SK-N-SH (cell line): ENCODE data around the gene DNAJA1. TPM values are rescaled to one million over a fixed set of nuclear protein-coding genes. Genes with fewer than 3 reads are reported as not detected.

Source experiments
- CTCF ChIA-PET: fragments of 300-600, 350-600 bp; formaldehyde crosslinking; extraction: SDS; loops from one replicate; lab custom pipeline; 2021; lab: Yijun Ruan, JAX
- POLR2A ChIA-PET: fragments of 350-600 bp; sonication (Branson Sonifier 250); formaldehyde crosslinking; extraction: SDS; loops from one replicate; lab custom pipeline; 2020; ENCODE audit warnings: antibody characterized with exemption, inconsistent platforms; lab: Yijun Ruan, JAX
- DNase-seq: peaks from one replicate; pipeline ENCODE4 v3.0.0; 2012
- H2AFZ ChIP-seq: fragments of 200-600 bp; sonication (generic); 2 replicates; pipeline ENCODE4 v1.8.1; 2016; ENCODE audit warnings: antibody characterized with exemption, mild to moderate bottlenecking, low read depth
- H3F3A ChIP-seq: fragments of 200-600 bp; sonication (generic); replicated peaks from 2 replicates; pipeline ENCODE3; 2016; ENCODE audit warnings: antibody characterized with exemption, mild to moderate bottlenecking; ENCODE audit not compliant: insufficient read depth
- H3K27ac ChIP-seq, 2 experiments: fragments of 200-500 bp in 1 of 2; fragments of 200-600 bp in 1 of 2; sonication (Bioruptor generic) in 1 of 2; sonication (generic), shearing (Covaris generic) in 1 of 2; 2 replicates each; pipeline versions ENCODE4 v1.5.1 to v1.6.1; 2014 to 2016; ENCODE audit warnings: low read depth in 2 of 2, inconsistent platforms in 1 of 2, low read length in 1 of 2, mild to moderate bottlenecking in 1 of 2, mixed read lengths in 1 of 2
- H3K27me3 ChIP-seq: fragments of 200-600 bp; sonication (generic), shearing (Covaris generic); 2 replicates; pipeline ENCODE4 v1.6.1; 2016; ENCODE audit warnings: mixed run types; ENCODE audit not compliant: insufficient read depth
- H3K36me3 ChIP-seq, 2 experiments: fragments of 200-500 bp in 1 of 2; fragments of 200-600 bp in 1 of 2; sonication (Bioruptor generic) in 1 of 2; sonication (generic) in 1 of 2; replicated peaks in 1 of 2; 2 replicates each; pipeline versions ENCODE3 to v1.5.1; 2014 to 2016; ENCODE audit warnings: low read length in 1 of 2, mild to moderate bottlenecking in 1 of 2; ENCODE audit not compliant: insufficient read depth in 2 of 2, control insufficient read depth in 1 of 2
- H3K4me1 ChIP-seq, 2 experiments: fragments of 200-500 bp in 1 of 2; fragments of 200-600 bp in 1 of 2; sonication (Bioruptor generic) in 1 of 2; sonication (generic), shearing (Covaris generic) in 1 of 2; 2 replicates each; pipeline versions ENCODE4 v1.5.1 to v1.6.1; 2014 to 2016; ENCODE audit warnings: low read depth in 1 of 2, low read length in 1 of 2, mixed run types in 1 of 2; ENCODE audit not compliant: insufficient read depth in 2 of 2, control insufficient read depth in 1 of 2
- H3K4me2 ChIP-seq: fragments of 200-600 bp; sonication (generic), shearing (Covaris generic); 2 replicates; pipeline ENCODE4 v1.6.1; 2017; ENCODE audit warnings: mixed run types
- H3K4me3 ChIP-seq, 2 experiments: fragments of 200-500 bp in 1 of 2; fragments of 200-600 bp in 1 of 2; sonication (Bioruptor generic) in 1 of 2; sonication (generic), shearing (Covaris generic) in 1 of 2; 2 replicates each; pipeline versions ENCODE4 v1.5.1 to v1.8.1; 2014 to 2016; ENCODE audit warnings: low read depth in 2 of 2, inconsistent platforms in 1 of 2, low read length in 1 of 2, mild to moderate bottlenecking in 1 of 2, mixed read lengths in 1 of 2, moderate library complexity in 1 of 2
- H3K79me2 ChIP-seq: fragments of 200-600 bp; sonication (generic); 2 replicates; pipeline ENCODE4 v1.8.1; 2017; ENCODE audit warnings: mild to moderate bottlenecking; ENCODE audit not compliant: insufficient read depth
- H3K9ac ChIP-seq: fragments of 200-600 bp; sonication (generic); 2 replicates; pipeline ENCODE4 v1.6.1; 2017; ENCODE audit warnings: mixed run types
- H3K9me2 ChIP-seq: fragments of 200-600 bp; sonication (generic); 2 replicates; pipeline ENCODE4 v1.6.1; 2017; ENCODE audit warnings: mixed run types
- H3K9me3 ChIP-seq: fragments of 200-600 bp; sonication (generic); 2 replicates; pipeline ENCODE4 v1.6.1; 2017; ENCODE audit warnings: mixed run types, mild to moderate bottlenecking, moderate library complexity
- H4K20me1 ChIP-seq: fragments of 200-600 bp; sonication (generic); 2 replicates; pipeline ENCODE4 v1.6.1; 2017; ENCODE audit warnings: mild to moderate bottlenecking, mixed run types; ENCODE audit not compliant: insufficient read depth
- CHD2 ChIP-seq: fragments of 150-350 bp; IDR thresholded peaks from 2 replicates; pipeline ENCODE4 v1.6.1; 2018; ENCODE audit warnings: low read length; ENCODE audit not compliant: partially characterized antibody
- CTCF ChIP-seq: fragments of 200-600 bp; sonication (generic); IDR thresholded peaks from 2 replicates; pipeline ENCODE4 v1.6.1; 2017; ENCODE audit warnings: antibody characterized with exemption, mild to moderate bottlenecking, moderate library complexity
- ELF1 ChIP-seq: IDR thresholded peaks from 2 replicates; pipeline ENCODE4 v1.4.0; 2012
- FOSL2 ChIP-seq: IDR thresholded peaks from 2 replicates; pipeline ENCODE4 v1.4.0; 2012; ENCODE audit warnings: low read depth, mild to moderate bottlenecking, moderate library complexity, borderline replicate concordance
- FOXM1 ChIP-seq: IDR thresholded peaks from 2 replicates; pipeline ENCODE4 v1.4.0; 2012; ENCODE audit warnings: low read depth, mild to moderate bottlenecking
- GABPA ChIP-seq: IDR thresholded peaks from 2 replicates; pipeline ENCODE4 v1.4.0; 2012; ENCODE audit warnings: low read depth, mild to moderate bottlenecking
- IRF3 ChIP-seq: fragments of 150-350 bp; IDR thresholded peaks from 2 replicates; pipeline ENCODE4 v1.6.1; 2016; ENCODE audit warnings: mild to moderate bottlenecking, low read depth, low read length
- MEF2A ChIP-seq: IDR thresholded peaks from 2 replicates; pipeline ENCODE4 v1.4.0; 2012; ENCODE audit warnings: low read depth, borderline replicate concordance
- MXI1 ChIP-seq: IDR thresholded peaks from 2 replicates; pipeline ENCODE4 v1.6.1; 2012; ENCODE audit warnings: mild to moderate bottlenecking, low read depth, low read length, improper control_type of control experiment
- NFIC ChIP-seq: IDR thresholded peaks from 2 replicates; pipeline ENCODE4 v1.4.0; 2012; ENCODE audit warnings: borderline replicate concordance
- RXRA ChIP-seq: IDR thresholded peaks from 2 replicates; pipeline ENCODE4 v1.4.0; 2012; ENCODE audit warnings: low read depth, mild to moderate bottlenecking, borderline replicate concordance
- SIN3A ChIP-seq: IDR thresholded peaks from 2 replicates; pipeline ENCODE4 v1.6.1; 2012; ENCODE audit warnings: low read depth, mild to moderate bottlenecking, low read length, moderate library complexity, borderline replicate concordance
- SMC3 ChIP-seq: IDR thresholded peaks from 2 replicates; pipeline ENCODE4 v1.6.1; 2012; ENCODE audit warnings: low read depth, low read length, improper control_type of control experiment
- TAF1 ChIP-seq: IDR thresholded peaks from 2 replicates; pipeline ENCODE4 v1.6.1; 2012; ENCODE audit warnings: low read depth, mild to moderate bottlenecking, low read length, moderate library complexity, borderline replicate concordance
- TEAD4 ChIP-seq: IDR thresholded peaks from 2 replicates; pipeline ENCODE4 v1.4.0; 2012; ENCODE audit warnings: mild to moderate bottlenecking, borderline replicate concordance; ENCODE audit not compliant: insufficient read depth
- WGBS: methylation state at CpG from one replicate; pipeline ENCODE4 v1.1.6; 2017; ENCODE audit warnings: low lambda C conversion rate; 5-methylcytosine and 5-hydroxymethylcytosine counted together
- polyA plus RNA-seq, 3 experiments: library from polyadenylated mRNA; depleted of rRNA; stranded (reverse); fragments of >200 nt; gene quantifications; 2 replicates each; pipeline ENCODE4 v1.2.3, GENCODE V29; 2012
- TF ChIP-seq, protein P1 (sequence below): IDR thresholded peaks from 2 replicates; pipeline ENCODE4; 2012
- TF ChIP-seq, protein P2 (sequence below): IDR thresholded peaks from 2 replicates; pipeline ENCODE4 v1.4.0; 2012; ENCODE audit warnings: low read depth
- TF ChIP-seq, protein P3 (sequence below): IDR thresholded peaks from 2 replicates; pipeline ENCODE4 v1.6.1; 2012; ENCODE audit warnings: mild to moderate bottlenecking, low read depth, low read length, moderate library complexity

The DNAJA1 gene
- polyA plus RNA-seq, 1 of the 3 experiments (the other 2 are of a cell fraction), result 103 TPM

DNA sequence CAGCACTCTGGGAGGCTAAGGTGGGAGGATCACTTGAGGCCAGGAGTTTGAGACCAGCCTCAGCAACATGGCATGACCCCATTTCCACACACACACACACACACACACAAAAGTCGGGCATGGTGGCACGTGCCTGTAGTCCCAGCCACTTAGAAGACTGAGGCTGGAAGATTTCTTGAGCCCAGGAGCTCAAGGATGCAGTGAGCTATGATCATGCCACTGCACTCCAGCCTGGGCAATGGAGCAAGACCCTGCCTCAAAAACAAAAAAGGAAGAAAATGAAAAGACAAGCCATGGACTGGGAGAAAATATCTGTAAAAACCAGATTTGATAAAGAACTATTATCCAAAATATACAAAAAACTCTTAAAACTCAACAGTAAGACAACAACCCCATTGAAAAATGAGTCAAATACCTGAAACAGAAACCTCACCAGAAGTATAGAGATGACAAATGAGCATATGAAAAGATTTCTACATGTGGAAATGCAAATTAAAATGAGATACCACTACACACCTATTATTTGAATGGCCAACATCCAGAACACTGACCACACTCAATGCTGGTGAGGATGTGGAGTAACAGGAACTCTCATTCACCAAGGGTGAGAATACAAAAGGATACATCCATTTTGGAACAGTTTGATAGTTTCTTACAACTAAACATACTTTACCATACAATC, 24.7 kb downstream of the DNAJA1 start:
- H3K27ac ChIP-seq, result no peak overlapping the region
- TF ChIP-seq, protein P1, sequence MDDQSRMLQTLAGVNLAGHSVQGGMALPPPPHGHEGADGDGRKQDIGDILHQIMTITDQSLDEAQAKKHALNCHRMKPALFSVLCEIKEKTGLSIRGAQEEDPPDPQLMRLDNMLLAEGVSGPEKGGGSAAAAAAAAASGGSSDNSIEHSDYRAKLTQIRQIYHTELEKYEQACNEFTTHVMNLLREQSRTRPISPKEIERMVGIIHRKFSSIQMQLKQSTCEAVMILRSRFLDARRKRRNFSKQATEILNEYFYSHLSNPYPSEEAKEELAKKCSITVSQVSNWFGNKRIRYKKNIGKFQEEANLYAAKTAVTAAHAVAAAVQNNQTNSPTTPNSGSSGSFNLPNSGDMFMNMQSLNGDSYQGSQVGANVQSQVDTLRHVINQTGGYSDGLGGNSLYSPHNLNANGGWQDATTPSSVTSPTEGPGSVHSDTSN, result no peak
- TF ChIP-seq TEAD4, result no peak
- TF ChIP-seq FOXM1, result no peak
- no peak for TF ChIP-seq ELF1
- no peak for TF ChIP-seq CHD2
- no peak for TF ChIP-seq MEF2A
- TF ChIP-seq, protein P2, sequence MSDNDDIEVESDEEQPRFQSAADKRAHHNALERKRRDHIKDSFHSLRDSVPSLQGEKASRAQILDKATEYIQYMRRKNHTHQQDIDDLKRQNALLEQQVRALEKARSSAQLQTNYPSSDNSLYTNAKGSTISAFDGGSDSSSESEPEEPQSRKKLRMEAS, result no peak
- no peak for TF ChIP-seq NFIC
- TF ChIP-seq TAF1, result no peak
- TF ChIP-seq CTCF, result no peak
- TF ChIP-seq, protein P3, sequence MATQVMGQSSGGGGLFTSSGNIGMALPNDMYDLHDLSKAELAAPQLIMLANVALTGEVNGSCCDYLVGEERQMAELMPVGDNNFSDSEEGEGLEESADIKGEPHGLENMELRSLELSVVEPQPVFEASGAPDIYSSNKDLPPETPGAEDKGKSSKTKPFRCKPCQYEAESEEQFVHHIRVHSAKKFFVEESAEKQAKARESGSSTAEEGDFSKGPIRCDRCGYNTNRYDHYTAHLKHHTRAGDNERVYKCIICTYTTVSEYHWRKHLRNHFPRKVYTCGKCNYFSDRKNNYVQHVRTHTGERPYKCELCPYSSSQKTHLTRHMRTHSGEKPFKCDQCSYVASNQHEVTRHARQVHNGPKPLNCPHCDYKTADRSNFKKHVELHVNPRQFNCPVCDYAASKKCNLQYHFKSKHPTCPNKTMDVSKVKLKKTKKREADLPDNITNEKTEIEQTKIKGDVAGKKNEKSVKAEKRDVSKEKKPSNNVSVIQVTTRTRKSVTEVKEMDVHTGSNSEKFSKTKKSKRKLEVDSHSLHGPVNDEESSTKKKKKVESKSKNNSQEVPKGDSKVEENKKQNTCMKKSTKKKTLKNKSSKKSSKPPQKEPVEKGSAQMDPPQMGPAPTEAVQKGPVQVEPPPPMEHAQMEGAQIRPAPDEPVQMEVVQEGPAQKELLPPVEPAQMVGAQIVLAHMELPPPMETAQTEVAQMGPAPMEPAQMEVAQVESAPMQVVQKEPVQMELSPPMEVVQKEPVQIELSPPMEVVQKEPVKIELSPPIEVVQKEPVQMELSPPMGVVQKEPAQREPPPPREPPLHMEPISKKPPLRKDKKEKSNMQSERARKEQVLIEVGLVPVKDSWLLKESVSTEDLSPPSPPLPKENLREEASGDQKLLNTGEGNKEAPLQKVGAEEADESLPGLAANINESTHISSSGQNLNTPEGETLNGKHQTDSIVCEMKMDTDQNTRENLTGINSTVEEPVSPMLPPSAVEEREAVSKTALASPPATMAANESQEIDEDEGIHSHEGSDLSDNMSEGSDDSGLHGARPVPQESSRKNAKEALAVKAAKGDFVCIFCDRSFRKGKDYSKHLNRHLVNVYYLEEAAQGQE, result no peak
- no peak for TF ChIP-seq SMC3
- no peak for TF ChIP-seq SIN3A
- TF ChIP-seq MXI1, result no peak
- no peak for TF ChIP-seq IRF3
- no peak for TF ChIP-seq RXRA
- TF ChIP-seq GABPA, result no peak
- no peak for TF ChIP-seq FOSL2
- H3K4me1 ChIP-seq, result no peaks in the 10 kb centered on the region
- DNase-seq, result no peak
- ChIA-PET CTCF (no interaction called here), POLR2A (no interaction called here)
- no peak overlapping the region for H3K4me2 ChIP-seq
- no peak overlapping the region for H3K9ac ChIP-seq
- H3K4me3 ChIP-seq, result no peak overlapping the region
- H3K79me2 ChIP-seq, result no peaks in the 10 kb centered on the region
- H3K36me3 ChIP-seq, result peaks cover 69 to 70% of the 10 kb centered on the region in 2 experiments
- no peaks in the 10 kb centered on the region for H3K9me2 ChIP-seq
- no peaks in the 10 kb centered on the region for H3K27me3 ChIP-seq
- no peak overlapping the region for H2AFZ ChIP-seq
- 100% methylated on average over 1 of the region's 2 CpGs for WGBS
- peaks cover 34% of the 10 kb centered on the region for H3F3A ChIP-seq
- H4K20me1 ChIP-seq, result no peaks in the 10 kb centered on the region
- H3K9me3 ChIP-seq, result no peaks in the 10 kb centered on the region
